Posterior cingulate gyrus (tissue), 11 donors: ENCODE measurements around the gene SLC36A3.

Experiments
- DNase-seq, 10 donors: peaks; one replicate each; pipeline versions ENCODE4 v3.0.0 to v3.0.0-alpha.2; 2020 to 2021; ENCODE audit warnings: mixed read lengths in 3 of 10
- intact Hi-C: fragments of 100-400 bp; cut with DNase I; formaldehyde crosslinking; loops from one replicate; pipeline ENCODE4 v1.15.1; 2023

Gene SLC36A3

GRCh38 chr5:151303666-151304065 is at the start of gene SLC36A3:
Gene SLC36A3, minus strand, starts transcription at chr5:151303766. Its CDS starts 412 bp downstream, at chr5:151303354.
- intact Hi-C loops: no loop called here
- DNase-seq: no peak

- DNase-seq: no peak
- intact Hi-C loops: no loop called here
Measured at GRCh38 chr5:151351671-151352070, 48.1 kb upstream of the SLC36A3 start.

- DNase-seq: no peak
- intact Hi-C loops: no loop called here
Measured at GRCh38 chr5:151348789-151349188, 45.2 kb upstream of the SLC36A3 start.

GRCh38 chr5:151347369-151347768 is 43.8 kb upstream of the SLC36A3 start, which contains the start of gene SLC36A2:
Gene SLC36A2, minus strand, starts transcription at chr5:151347559. Its CDS starts 99 bp downstream, at chr5:151347460.
- DNase-seq: no peak
- intact Hi-C loops: no loop called here

- intact Hi-C loops: no loop called here
- DNase-seq: no peak
Measured at GRCh38 chr5:151345808-151346478, 42.4 kb upstream of the SLC36A3 start.

GRCh38 chr5:151345187-151345807 is 41.7 kb upstream of the SLC36A3 start:
- intact Hi-C loops: no loop called here
- no peak for DNase-seq

GRCh38 chr5:151344088-151344487 is 40.5 kb upstream of the SLC36A3 start:
- intact Hi-C loops: no loop called here
- no peak for DNase-seq

GRCh38 chr5:151340004-151340403 is 36.4 kb upstream of the SLC36A3 start:
- intact Hi-C loops: no loop called here
- no peak for DNase-seq

GRCh38 chr5:151338734-151339133 is 35.2 kb upstream of the SLC36A3 start:
- intact Hi-C loops: no loop called here
- DNase-seq: no peak

- intact Hi-C loops: no loop called here
- DNase-seq: no peak
Measured at GRCh38 chr5:151332857-151333256, 29.3 kb upstream of the SLC36A3 start.

- no peak for DNase-seq
- intact Hi-C loops: no loop called here
Measured at GRCh38 chr5:151328734-151329133, 25.2 kb upstream of the SLC36A3 start.

- intact Hi-C loops: no loop called here
- no peak for DNase-seq
Measured at GRCh38 chr5:151327585-151327984, 24.0 kb upstream of the SLC36A3 start.

GRCh38 chr5:151326266-151326665 is 22.7 kb upstream of the SLC36A3 start:
- intact Hi-C loops: no loop called here
- no peak for DNase-seq

GRCh38 chr5:151320481-151320880 is 16.9 kb upstream of the SLC36A3 start:
- intact Hi-C loops: no loop called here
- no peak for DNase-seq

GRCh38 chr5:151318850-151319732 is 15.5 kb upstream of the SLC36A3 start:
- peak in 2 of 10 donors; percentile 15 to 80 for DNase-seq
- intact Hi-C loops: no loop called here

- intact Hi-C loops: no loop called here
- no peak for DNase-seq
Measured at GRCh38 chr5:151317871-151318270, 14.3 kb upstream of the SLC36A3 start.

GRCh38 chr5:151315998-151316597 is 12.5 kb upstream of the SLC36A3 start:
- intact Hi-C loops: no loop called here
- DNase-seq: peak in 6 of 10 donors; percentile 30 to 87 (median 56)

- intact Hi-C loops: no loop called here
- no peak for DNase-seq
Measured at GRCh38 chr5:151313357-151313756, 9.8 kb upstream of the SLC36A3 start.

GRCh38 chr5:151312756-151313324 is 9.3 kb upstream of the SLC36A3 start:
- intact Hi-C loops: no loop called here
- no peak for DNase-seq

- intact Hi-C loops: no loop called here
Measured at GRCh38 chr5:151310932-151311331, 7.4 kb upstream of the SLC36A3 start.

More at GRCh38 chr5:151310932-151311331, 7.4 kb upstream of the SLC36A3 start:
- DNase-seq: no peak
